Measurements from ENCODE around the gene LEUTX. TPM values are rescaled to one million over a fixed set of nuclear protein-coding genes. Genes with fewer than 3 reads are reported as not detected.

Gene LEUTX
- total RNA-seq, 1 experiment from 2014 or later: not detected

DNA sequence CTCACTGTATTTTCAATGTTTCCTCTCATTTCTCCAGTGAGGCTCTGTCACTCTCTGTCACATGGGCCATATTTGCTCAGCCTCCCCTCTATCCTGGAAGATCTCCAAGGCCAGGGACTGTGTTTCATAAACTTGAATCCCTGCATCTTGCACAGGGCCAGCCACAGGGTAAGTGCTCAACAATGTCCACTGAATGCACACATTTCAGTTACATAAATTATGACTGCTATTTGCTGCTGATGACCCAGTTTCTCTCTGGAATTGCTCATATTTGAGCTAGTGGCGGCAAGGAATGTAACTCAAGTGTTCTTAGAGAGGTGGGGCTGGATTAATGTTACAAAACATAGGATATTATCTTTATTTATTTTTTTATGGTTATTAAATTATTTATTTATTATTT is 47.0 kb upstream of the LEUTX start:
- TF ChIP-seq TCF7L2 (IDR thresholded peaks at IDR 0.05; ENCODE audit: low read depth, low read length) (no peak), POLR2AphosphoS5 (IDR thresholded peaks at IDR 0.05; ENCODE audit: low read depth, low read length) (no peak), REST (IDR thresholded peaks at IDR 0.05; ENCODE audit: insufficient read depth in 1 of 2, low read depth in 2 of 2, low read length in 1 of 2) (no peak), SIN3A (IDR thresholded peaks at IDR 0.05; ENCODE audit: borderline replicate concordance, insufficient read depth, low read depth, low read length) (no peak)
- TF ChIP-seq, protein P1, sequence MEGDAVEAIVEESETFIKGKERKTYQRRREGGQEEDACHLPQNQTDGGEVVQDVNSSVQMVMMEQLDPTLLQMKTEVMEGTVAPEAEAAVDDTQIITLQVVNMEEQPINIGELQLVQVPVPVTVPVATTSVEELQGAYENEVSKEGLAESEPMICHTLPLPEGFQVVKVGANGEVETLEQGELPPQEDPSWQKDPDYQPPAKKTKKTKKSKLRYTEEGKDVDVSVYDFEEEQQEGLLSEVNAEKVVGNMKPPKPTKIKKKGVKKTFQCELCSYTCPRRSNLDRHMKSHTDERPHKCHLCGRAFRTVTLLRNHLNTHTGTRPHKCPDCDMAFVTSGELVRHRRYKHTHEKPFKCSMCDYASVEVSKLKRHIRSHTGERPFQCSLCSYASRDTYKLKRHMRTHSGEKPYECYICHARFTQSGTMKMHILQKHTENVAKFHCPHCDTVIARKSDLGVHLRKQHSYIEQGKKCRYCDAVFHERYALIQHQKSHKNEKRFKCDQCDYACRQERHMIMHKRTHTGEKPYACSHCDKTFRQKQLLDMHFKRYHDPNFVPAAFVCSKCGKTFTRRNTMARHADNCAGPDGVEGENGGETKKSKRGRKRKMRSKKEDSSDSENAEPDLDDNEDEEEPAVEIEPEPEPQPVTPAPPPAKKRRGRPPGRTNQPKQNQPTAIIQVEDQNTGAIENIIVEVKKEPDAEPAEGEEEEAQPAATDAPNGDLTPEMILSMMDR (IDR thresholded peaks at IDR 0.05): no peak
- in situ Hi-C loops (cut with HindIII; ENCODE audit: low pct_unique_long_range_greater_than_20kb, low sequenced_read_pairs) (no loop called here), intact Hi-C loops (cut with micrococcal nuclease; ENCODE audit: unreplicated experiment) (no loop called here)
- POLR2A ChIA-PET: no interaction called here
- DNase-seq (ENCODE audit: low read depth, low spot score) (no peak), ATAC-seq (no peak)
- BruUV-seq (replicated peaks): no TSS peak
- Histone ChIP-seq H3K4me3 (ENCODE audit: low read depth in 2 of 2, low read length in 2 of 2) (no peak overlapping the region), H3K9me3 (ENCODE audit: control insufficient read depth, insufficient read depth, low read depth, low read length) (no peaks in the 10 kb centered on the region), H3K36me3 (ENCODE audit: control insufficient read depth, insufficient read depth, low read length) (no peaks in the 10 kb centered on the region), H3K27me3 (ENCODE audit: control insufficient read depth, insufficient read depth, low read length) (peaks cover 81% of the 10 kb centered on the region), H3K27ac (ENCODE audit: low read length) (no peak overlapping the region), H3K4me1 (ENCODE audit: control insufficient read depth, insufficient read depth, low read length) (no peaks in the 10 kb centered on the region)
- CTCF ChIA-PET: interaction anchor here (0.8 to 2.0 kb wide), 2 partner anchors 61 to 239 kb away, joined by 3 to 5 read pairs; partner anchors contain the start of gene PSMC4

DNA sequence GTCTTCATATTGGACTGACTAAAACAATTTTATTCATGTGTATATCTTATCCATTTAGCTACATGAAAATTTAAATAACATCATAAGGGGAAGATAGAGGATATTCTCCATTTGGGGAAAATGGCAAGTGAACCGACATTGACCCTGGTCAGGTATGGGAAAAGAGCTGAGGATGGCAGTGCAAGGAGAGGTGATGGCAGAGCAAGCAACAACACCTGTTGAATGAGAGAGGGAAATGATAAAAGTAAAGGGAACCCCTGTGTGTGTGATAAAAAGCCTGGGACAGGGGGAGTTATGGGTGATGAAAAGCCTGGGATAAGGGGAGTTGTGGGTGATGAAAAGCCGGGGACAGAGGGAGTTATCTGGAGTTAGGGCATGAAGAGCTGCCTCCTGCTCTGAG is 44.8 kb upstream of the LEUTX start:
- no peak for ATAC-seq
- CTCF ChIA-PET: interaction anchor here (0.5 to 2.0 kb wide), 8 partner anchors 13 to 572 kb away, joined by 3 to 7 read pairs (median 4); partner anchors contain the start of gene PSMC4
- Histone ChIP-seq H3K27me3 (ENCODE audit: control insufficient read depth, insufficient read depth, low read length) (peaks cover 81% of the 10 kb centered on the region), H3K4me1 (ENCODE audit: control insufficient read depth, insufficient read depth, low read length) (no peaks in the 10 kb centered on the region), H3K4me3 (ENCODE audit: low read depth in 2 of 2, low read length in 2 of 2) (no peak overlapping the region), H3K9me3 (ENCODE audit: control insufficient read depth, insufficient read depth, low read depth, low read length) (no peaks in the 10 kb centered on the region), H3K27ac (ENCODE audit: low read length) (no peak overlapping the region), H3K36me3 (ENCODE audit: control insufficient read depth, insufficient read depth, low read length) (no peaks in the 10 kb centered on the region)
- intact Hi-C loops (cut with micrococcal nuclease; ENCODE audit: unreplicated experiment) (no loop called here), in situ Hi-C loops (cut with HindIII; ENCODE audit: low pct_unique_long_range_greater_than_20kb, low sequenced_read_pairs) (no loop called here)
- TF ChIP-seq, protein P1 (IDR thresholded peaks at IDR 0.05): no peak
- DNase-seq (ENCODE audit: low read depth, low spot score): no peak
- no TSS peak for BruUV-seq (replicated peaks)
- POLR2A ChIA-PET: interaction anchor here (0.5 to 0.8 kb wide), 4 partner anchors 13 to 752 kb away, joined by 3 to 8 read pairs (median 6); no protein-coding TSS in a partner anchor

Measured in Panc1 (cell line).